Astrocyte (in vitro differentiated cells and primary cell): ENCODE results near the gene FMOD.

Experiments used
- EZH2 ChIP-seq: IDR thresholded peaks from 2 replicates; pipeline ENCODE4 v1.6.1; 2012; ENCODE audit warnings: mild to moderate bottlenecking, low read length, inconsistent platforms; ENCODE audit not compliant: insufficient read depth
- TF ChIP-seq, protein P1 (sequence below): IDR thresholded peaks from 2 replicates; pipeline ENCODE4 v1.5.1; 2011; ENCODE audit warnings: low read depth, mild to moderate bottlenecking, inconsistent platforms, low read length, moderate library complexity; ENCODE audit not compliant: insufficient read depth

GRCh38 chr1:203318229-203318517 is 32.7 kb downstream of the FMOD start:
- TF ChIP-seq, protein P1, sequence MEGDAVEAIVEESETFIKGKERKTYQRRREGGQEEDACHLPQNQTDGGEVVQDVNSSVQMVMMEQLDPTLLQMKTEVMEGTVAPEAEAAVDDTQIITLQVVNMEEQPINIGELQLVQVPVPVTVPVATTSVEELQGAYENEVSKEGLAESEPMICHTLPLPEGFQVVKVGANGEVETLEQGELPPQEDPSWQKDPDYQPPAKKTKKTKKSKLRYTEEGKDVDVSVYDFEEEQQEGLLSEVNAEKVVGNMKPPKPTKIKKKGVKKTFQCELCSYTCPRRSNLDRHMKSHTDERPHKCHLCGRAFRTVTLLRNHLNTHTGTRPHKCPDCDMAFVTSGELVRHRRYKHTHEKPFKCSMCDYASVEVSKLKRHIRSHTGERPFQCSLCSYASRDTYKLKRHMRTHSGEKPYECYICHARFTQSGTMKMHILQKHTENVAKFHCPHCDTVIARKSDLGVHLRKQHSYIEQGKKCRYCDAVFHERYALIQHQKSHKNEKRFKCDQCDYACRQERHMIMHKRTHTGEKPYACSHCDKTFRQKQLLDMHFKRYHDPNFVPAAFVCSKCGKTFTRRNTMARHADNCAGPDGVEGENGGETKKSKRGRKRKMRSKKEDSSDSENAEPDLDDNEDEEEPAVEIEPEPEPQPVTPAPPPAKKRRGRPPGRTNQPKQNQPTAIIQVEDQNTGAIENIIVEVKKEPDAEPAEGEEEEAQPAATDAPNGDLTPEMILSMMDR = no peak
- no peak for TF ChIP-seq EZH2
